Epithelial cell of proximal tubule (primary cell): Measurements from ENCODE around the gene CTNNA2. TPM values are rescaled to one million over a fixed set of nuclear protein-coding genes. Genes with fewer than 3 reads are reported as not detected.

Experiments
- DNase-seq: peaks from one replicate; pipeline ENCODE4 v3.0.0-alpha.2; 2011; ENCODE audit warnings: low read depth
- H3K4me3 ChIP-seq: 2 replicates; pipeline ENCODE4 v1.5.1; 2011; ENCODE audit warnings: low read depth, mild to moderate bottlenecking, low read length
- CTCF ChIP-seq: conservative IDR thresholded peaks from 2 replicates; pipeline ENCODE4 v1.5.1; 2012; ENCODE audit warnings: low read depth, mild to moderate bottlenecking, low read length
- total RNA-seq: library from RNA; depleted of rRNA; stranded (reverse); fragments of >200 nt; gene quantifications from 2 replicates; pipeline ENCODE4 v1.2.3, GENCODE V29; 2015

The CTNNA2 gene
- total RNA-seq, 1 donor from 2014 or later, result 0.06 TPM

GRCh38 chr2:80689106-80689505 is 1176.3 kb downstream of the CTNNA2 start:
- no peak overlapping the region for H3K4me3 ChIP-seq
- no peak for DNase-seq
- TF ChIP-seq CTCF, result no peak
